CD4-positive, alpha-beta memory T cell (primary cell): ENCODE data around the gene HLA-A. TPM values are rescaled to one million over a fixed set of nuclear protein-coding genes. Genes with fewer than 3 reads are reported as not detected.

Experiments used
- CTCF ChIA-PET: fragments of 350-600 bp; sonication (Branson Sonifier 250); formaldehyde crosslinking; loops from one replicate; lab custom pipeline; 2021; ENCODE audit warnings: inconsistent platforms; ENCODE audit not compliant: partially characterized antibody; lab: Charles Lee
- POLR2A ChIA-PET: fragments of 350-600 bp; sonication (Branson Sonifier 250); formaldehyde crosslinking; loops from one replicate; lab custom pipeline; 2021; ENCODE audit not compliant: partially characterized antibody; lab: Charles Lee
- DNase-seq, 5 donors: peaks; one replicate each; pipeline versions ENCODE4 v3.0.0 to v3.0.0-alpha.2; 2020 to 2022; ENCODE audit warnings: mixed read lengths in 1 of 5
- H3K27ac ChIP-seq: one replicate; pipeline ENCODE4 v1.7.0; 2013; ENCODE audit warnings: low read depth, low read length
- H3K27me3 ChIP-seq: 2 replicates; pipeline ENCODE4 v1.7.0; 2013; ENCODE audit warnings: mild to moderate bottlenecking, low read length, moderate library complexity; ENCODE audit not compliant: insufficient read depth
- H3K36me3 ChIP-seq: 2 replicates; pipeline ENCODE4 v1.7.0; 2013; ENCODE audit warnings: mild to moderate bottlenecking, low read length, moderate library complexity; ENCODE audit not compliant: insufficient read depth
- H3K4me1 ChIP-seq: 2 replicates; pipeline ENCODE4 v1.7.0; 2013; ENCODE audit warnings: mild to moderate bottlenecking, low read length, moderate library complexity; ENCODE audit not compliant: insufficient read depth
- H3K4me3 ChIP-seq, 2 donors: one replicate each; pipeline ENCODE4 v1.7.0; 2013; ENCODE audit warnings: low read length in 2 of 2, mild to moderate bottlenecking in 1 of 2
- H3K9me3 ChIP-seq, 2 donors: one replicate each; pipeline ENCODE4 v1.7.0; 2013; ENCODE audit warnings: low read length in 2 of 2, control low read depth in 1 of 2; ENCODE audit not compliant: control insufficient read depth in 1 of 2
- H3K27ac Mint-ChIP-seq, 7 donors: one replicate each; pipeline ENCODE4 v1.8.0; 2020 to 2021; ENCODE audit warnings: mixed read lengths in 7 of 7, mild to moderate bottlenecking in 6 of 7, inconsistent platforms in 3 of 7, moderate library complexity in 3 of 7
- H3K27me3 Mint-ChIP-seq, 2 donors: one replicate each; pipeline ENCODE4 v1.8.0; 2020 to 2021; ENCODE audit warnings: mixed read lengths in 2 of 2
- H3K36me3 Mint-ChIP-seq, 2 donors: one replicate each; pipeline ENCODE4 v1.8.0; 2020 to 2021; ENCODE audit warnings: mixed read lengths in 2 of 2, inconsistent platforms in 1 of 2, mild to moderate bottlenecking in 1 of 2
- H3K4me1 Mint-ChIP-seq, 4 donors: one replicate each; pipeline ENCODE4 v1.8.0; 2020 to 2021; ENCODE audit warnings: mixed read lengths in 4 of 4, mild to moderate bottlenecking in 1 of 4
- H3K4me3 Mint-ChIP-seq, 8 donors: one replicate each; pipeline ENCODE4 v1.8.0; 2020 to 2021; ENCODE audit warnings: mixed read lengths in 8 of 8, mild to moderate bottlenecking in 7 of 8, moderate library complexity in 6 of 8, inconsistent platforms in 3 of 8
- H3K9me3 Mint-ChIP-seq, 8 donors: one replicate each; pipeline ENCODE4 v1.8.0; 2020 to 2021; ENCODE audit warnings: mixed read lengths in 8 of 8, mild to moderate bottlenecking in 5 of 8, inconsistent platforms in 3 of 8, moderate library complexity in 1 of 8
- intact Hi-C: fragments of 100-400 bp; cut with micrococcal nuclease; formaldehyde crosslinking; loops from one replicate; pipeline ENCODE4 v1.15.1; 2023
- polyA plus RNA-seq, 2 donors: library from polyadenylated mRNA; unstranded; fragments of 300-500 nt; fragmentation: Illumina TruSeq; gene quantifications; one replicate each; pipeline ENCODE4 v1.2.3, GENCODE V29; 2021
- total RNA-seq, 2 experiments: library from RNA; stranded (reverse); gene quantifications; one replicate each; pipeline ENCODE4 v1.2.3, GENCODE V29; 2021

HLA-A gene
- total and polyA plus RNA-seq, 4 experiments from 2014 or later = 2,115 to 3,137 (median 2,561) TPM

GRCh38 chr6:29943053-29943966 is 978 bp downstream of the HLA-A start:
- intact Hi-C loops = loop anchor here (2.0 to 5.0 kb wide), 2 partner anchors 34 to 123 kb away; partner anchors contain the start of gene PPP1R11
- peak overlapping the region; percentile 100 for H3K27ac Mint-ChIP-seq
- DNase-seq = peak in 2 of 5 donors; percentile 44 to 60
- H3K27me3 Mint-ChIP-seq = peaks cover 0 to 3% of the 10 kb centered on the region in 2 donors
- peaks cover 54% of the 10 kb centered on the region for H3K4me1 ChIP-seq
- ChIA-PET CTCF (no interaction called here), POLR2A (interaction anchor here (2.4 to 3.1 kb wide), 2 partner anchors 23 to 56 kb away, joined by 8 to 57 read pairs; no protein-coding TSS in a partner anchor)
- H3K36me3 Mint-ChIP-seq = peaks cover 56 to 68% of the 10 kb centered on the region in 2 donors
- peaks cover 0 to 16% (median 0%) of the 10 kb centered on the region in 8 donors for H3K9me3 Mint-ChIP-seq
- H3K4me1 Mint-ChIP-seq = peaks cover 34 to 80% (median 50%) of the 10 kb centered on the region in 4 donors
- peak overlapping the region; percentile 100 for H3K27ac ChIP-seq
- no peaks in the 10 kb centered on the region for H3K27me3 ChIP-seq
- H3K9me3 ChIP-seq = no peaks in the 10 kb centered on the region
- peak overlapping the region; percentile 95 to 100 (median 99) for H3K4me3 Mint-ChIP-seq
- peak overlapping the region; percentile 57 to 78 for H3K4me3 ChIP-seq
- peaks cover 43% of the 10 kb centered on the region for H3K36me3 ChIP-seq

- no peak for DNase-seq
- Mint-ChIP-seq H3K9me3 (peaks cover 0 to 16% (median under 1%) of the 10 kb centered on the region in 8 donors), H3K27me3 (peaks cover 0 to 3% of the 10 kb centered on the region in 2 donors), H3K27ac (peak overlapping the region; percentile 80 to 100 (median 89)), H3K36me3 (peaks cover 68 to 84% of the 10 kb centered on the region in 2 donors), H3K4me1 (peaks cover 45 to 87% (median 61%) of the 10 kb centered on the region in 4 donors), H3K4me3 (peak overlapping the region; percentile 95 to 100 (median 99))
- POLR2A ChIA-PET = interaction anchor here (0.7 to 5.5 kb wide), 14 partner anchors 11 to 1636 kb away, joined by 3 to 118 read pairs (median 10); no protein-coding TSS in a partner anchor
- peak overlapping the region; percentile 100 for H3K27ac ChIP-seq
- intact Hi-C loops = no loop called here
- peak overlapping the region; percentile 47 to 78 for H3K4me3 ChIP-seq
- no peaks in the 10 kb centered on the region for H3K9me3 ChIP-seq
- H3K36me3 ChIP-seq = peaks cover 49% of the 10 kb centered on the region
- CTCF ChIA-PET = no interaction called here
- H3K4me1 ChIP-seq = peaks cover 58% of the 10 kb centered on the region
- no peaks in the 10 kb centered on the region for H3K27me3 ChIP-seq
Measured at GRCh38 chr6:29945281-29945820, 3.0 kb downstream of the HLA-A start.

GRCh38 chr6:29946223-29947076 is 4.1 kb downstream of the HLA-A start:
- no peaks in the 10 kb centered on the region for H3K9me3 ChIP-seq
- Mint-ChIP-seq H3K27me3 (peaks cover 0 to 3% of the 10 kb centered on the region in 2 donors), H3K36me3 (peaks cover 68 to 84% of the 10 kb centered on the region in 2 donors), H3K4me3 (peak overlapping the region; percentile 95 to 100 (median 99)), H3K27ac (peak overlapping the region; percentile 74 to 100 (median 88)), H3K4me1 (peaks cover 41 to 84% (median 59%) of the 10 kb centered on the region in 4 donors), H3K9me3 (peaks cover 0 to 16% (median under 1%) of the 10 kb centered on the region in 8 donors)
- H3K27me3 ChIP-seq = no peaks in the 10 kb centered on the region
- H3K27ac ChIP-seq = peak overlapping the region; percentile 100
- intact Hi-C loops = no loop called here
- ChIA-PET POLR2A (interaction anchor here (0.7 to 5.5 kb wide), 13 partner anchors 10 to 155 kb away, joined by 3 to 118 read pairs (median 11); no protein-coding TSS in a partner anchor), CTCF (no interaction called here)
- peaks cover 48% of the 10 kb centered on the region for H3K4me1 ChIP-seq
- H3K4me3 ChIP-seq = peak overlapping the region in 1 of 2 donors; percentile 15
- peak in 2 of 5 donors; percentile 32 to 38 for DNase-seq
- H3K36me3 ChIP-seq = peaks cover 49% of the 10 kb centered on the region

- Histone ChIP-seq H3K4me1 (peaks cover 46% of the 10 kb centered on the region), H3K27me3 (no peaks in the 10 kb centered on the region), H3K4me3 (no peak overlapping the region), H3K9me3 (no peaks in the 10 kb centered on the region), H3K27ac (no peak overlapping the region), H3K36me3 (peaks cover 49% of the 10 kb centered on the region)
- Mint-ChIP-seq H3K27me3 (peaks cover 0 to 1% of the 10 kb centered on the region in 2 donors), H3K27ac (peak overlapping the region; percentile 22 to 100 (median 74)), H3K36me3 (peaks cover 66 to 75% of the 10 kb centered on the region in 2 donors), H3K4me3 (peak overlapping the region in 7 of 8 donors; percentile 95 to 100 (median 99)), H3K4me1 (peaks cover 41 to 79% (median 59%) of the 10 kb centered on the region in 4 donors), H3K9me3 (peaks cover 0 to 12% (median under 1%) of the 10 kb centered on the region in 8 donors)
- DNase-seq = peak in 1 of 5 donors; percentile 17
- CTCF ChIA-PET = no interaction called here
- POLR2A ChIA-PET = interaction anchor here (0.8 to 5.5 kb wide), 16 partner anchors 9 to 266 kb away, joined by 3 to 118 read pairs (median 12); partner anchors contain the start of gene TRIM26
- intact Hi-C loops = no loop called here
Measured at GRCh38 chr6:29947077-29947980, 5.0 kb downstream of the HLA-A start.

GRCh38 chr6:29948277-29948676 is 5.9 kb downstream of the HLA-A start:
- H3K27me3 Mint-ChIP-seq = no peaks in the 10 kb centered on the region
- intact Hi-C loops = loop anchor here (1.0 kb wide), 1 partner anchor 55 kb away; no protein-coding TSS in a partner anchor
- H3K4me3 ChIP-seq = no peak overlapping the region
- peaks cover 58 to 68% of the 10 kb centered on the region in 2 donors for H3K36me3 Mint-ChIP-seq
- POLR2A ChIA-PET = interaction anchor here (0.6 to 5.5 kb wide), 17 partner anchors 8 to 1453 kb away, joined by 3 to 118 read pairs (median 11); partner anchors contain the start of gene TRIM26
- CTCF ChIA-PET = no interaction called here
- no peak overlapping the region for H3K27ac ChIP-seq
- peaks cover 48% of the 10 kb centered on the region for H3K36me3 ChIP-seq
- peaks cover 0 to 11% (median 0%) of the 10 kb centered on the region in 8 donors for H3K9me3 Mint-ChIP-seq
- peaks cover 46% of the 10 kb centered on the region for H3K4me1 ChIP-seq
- H3K27me3 ChIP-seq = no peaks in the 10 kb centered on the region
- H3K9me3 ChIP-seq = no peaks in the 10 kb centered on the region
- peak overlapping the region in 6 of 7 donors; percentile 22 to 100 (median 50) for H3K27ac Mint-ChIP-seq
- peaks cover 43 to 78% (median 61%) of the 10 kb centered on the region in 4 donors for H3K4me1 Mint-ChIP-seq
- peak overlapping the region in 4 of 8 donors; percentile 10 to 67 (median 42) for H3K4me3 Mint-ChIP-seq
- no peak for DNase-seq
